Measurements from ENCODE around the gene NEDD4. TPM values are rescaled to one million over a fixed set of nuclear protein-coding genes. Genes with fewer than 3 reads are reported as not detected.
A peak's percentile ranks its signal among the peaks of the same experiment; 100 is the strongest.

The NEDD4 gene
- total RNA-seq, 1 donor from 2014 or later, result 55.4 TPM

DNA sequence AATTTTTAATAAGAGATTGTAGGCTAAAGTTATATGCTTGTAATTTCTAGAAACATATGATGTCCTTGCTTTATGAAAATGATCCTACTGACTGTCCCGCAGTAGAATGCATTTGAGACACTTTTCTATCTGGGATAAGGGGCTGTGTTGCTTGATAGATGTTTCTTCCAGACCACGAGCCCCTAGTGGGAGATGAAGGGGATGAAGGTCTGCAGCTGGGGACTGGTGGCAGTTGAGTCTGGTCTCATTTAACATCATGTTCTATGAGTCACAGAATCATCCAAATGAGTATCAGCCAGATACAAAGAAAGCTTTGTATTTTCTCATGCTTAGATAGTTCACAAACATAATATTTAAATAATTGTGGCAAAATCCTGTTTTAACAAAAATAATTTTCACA is 166.2 kb downstream of the NEDD4 start:
- FAIRE-seq (no peak), DNase-seq (ENCODE audit: low read depth) (peak; percentile 40)
- Mint-ChIP-seq H3K9me3 (ENCODE audit: unreplicated experiment) (no peaks in the 10 kb centered on the region), H3K27ac (ENCODE audit: unreplicated experiment) (no peak overlapping the region), H3K27me3 (ENCODE audit: low read depth, unreplicated experiment) (no peaks in the 10 kb centered on the region), H3K4me3 (ENCODE audit: unreplicated experiment) (no peak overlapping the region), H3K4me1 (ENCODE audit: low read depth, unreplicated experiment) (peaks cover 8% of the 10 kb centered on the region), H3K36me3 (ENCODE audit: low read depth, unreplicated experiment) (peaks cover 12% of the 10 kb centered on the region)
- Histone ChIP-seq H3K79me2 (ENCODE audit: insufficient read depth, low read length) (no peaks in the 10 kb centered on the region), H3K27ac (ENCODE audit: low read depth, low read length) (no peak overlapping the region), H3K4me3 (ENCODE audit: insufficient read depth, low read depth, low read length) (no peak overlapping the region), H3K4me1 (ENCODE audit: insufficient read depth, low read length) (no peaks in the 10 kb centered on the region), H3K4me2 (ENCODE audit: low read length) (no peak overlapping the region), H2AFZ (ENCODE audit: low read depth, low read length) (no peak overlapping the region), H3K9ac (ENCODE audit: low read length) (no peak overlapping the region), H3K27me3 (ENCODE audit: insufficient read depth, low read length) (no peaks in the 10 kb centered on the region), H3K36me3 (ENCODE audit: insufficient read depth, low read length) (peaks cover 15% of the 10 kb centered on the region), H4K20me1 (ENCODE audit: insufficient read depth, low read length) (no peaks in the 10 kb centered on the region), H3K9me3 (ENCODE audit: insufficient read depth, low read depth, low read length) (no peaks in the 10 kb centered on the region)
- TF ChIP-seq, protein P1, sequence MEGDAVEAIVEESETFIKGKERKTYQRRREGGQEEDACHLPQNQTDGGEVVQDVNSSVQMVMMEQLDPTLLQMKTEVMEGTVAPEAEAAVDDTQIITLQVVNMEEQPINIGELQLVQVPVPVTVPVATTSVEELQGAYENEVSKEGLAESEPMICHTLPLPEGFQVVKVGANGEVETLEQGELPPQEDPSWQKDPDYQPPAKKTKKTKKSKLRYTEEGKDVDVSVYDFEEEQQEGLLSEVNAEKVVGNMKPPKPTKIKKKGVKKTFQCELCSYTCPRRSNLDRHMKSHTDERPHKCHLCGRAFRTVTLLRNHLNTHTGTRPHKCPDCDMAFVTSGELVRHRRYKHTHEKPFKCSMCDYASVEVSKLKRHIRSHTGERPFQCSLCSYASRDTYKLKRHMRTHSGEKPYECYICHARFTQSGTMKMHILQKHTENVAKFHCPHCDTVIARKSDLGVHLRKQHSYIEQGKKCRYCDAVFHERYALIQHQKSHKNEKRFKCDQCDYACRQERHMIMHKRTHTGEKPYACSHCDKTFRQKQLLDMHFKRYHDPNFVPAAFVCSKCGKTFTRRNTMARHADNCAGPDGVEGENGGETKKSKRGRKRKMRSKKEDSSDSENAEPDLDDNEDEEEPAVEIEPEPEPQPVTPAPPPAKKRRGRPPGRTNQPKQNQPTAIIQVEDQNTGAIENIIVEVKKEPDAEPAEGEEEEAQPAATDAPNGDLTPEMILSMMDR (IDR thresholded peaks at IDR 0.05; ENCODE audit: insufficient read depth, low read depth, low read length), result peak; percentile 16
- no peak for TF ChIP-seq EZH2 (IDR thresholded peaks at IDR 0.05; ENCODE audit: insufficient read depth, low read length)

DNA sequence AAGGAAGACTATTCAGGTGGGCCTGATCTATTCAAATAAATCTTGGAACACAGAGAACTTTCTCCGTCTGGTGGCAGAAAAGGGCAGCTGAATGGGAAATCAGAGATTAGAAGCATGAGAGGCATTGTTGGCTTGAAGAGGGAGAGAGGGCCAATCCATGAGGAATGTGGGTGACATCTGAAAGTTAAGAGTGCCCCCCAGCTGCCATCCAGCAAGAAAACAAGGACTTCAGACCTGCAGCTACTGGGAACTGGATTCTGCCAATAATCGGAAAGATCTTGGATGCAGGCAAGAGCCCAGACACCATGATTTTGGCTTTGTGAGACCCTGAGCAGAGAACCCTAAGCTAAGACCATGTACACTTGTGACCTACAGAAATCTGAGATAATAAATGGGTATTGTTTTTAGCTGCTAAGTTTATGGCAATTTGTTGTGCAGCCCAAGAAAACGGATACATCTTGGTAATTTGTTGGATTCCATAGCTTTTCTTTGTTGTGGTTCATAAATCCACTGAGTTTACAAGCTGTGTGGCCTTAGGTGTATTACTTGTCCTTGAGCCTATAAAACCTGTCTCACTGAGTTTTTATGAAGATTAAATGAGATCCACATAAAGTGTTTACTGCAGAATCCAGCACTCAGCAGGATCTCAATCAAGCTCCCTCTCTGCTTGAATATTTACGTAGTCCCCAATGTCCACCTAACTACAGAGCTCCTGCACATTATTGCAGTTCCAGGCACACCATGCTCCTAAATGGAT is 168.4 kb downstream of the NEDD4 start:
- H3K4me3 Mint-ChIP-seq (ENCODE audit: unreplicated experiment), result no peak overlapping the region
- no peak for FAIRE-seq
- no peak for TF ChIP-seq EZH2 (IDR thresholded peaks at IDR 0.05; ENCODE audit: insufficient read depth, low read length)

DNA sequence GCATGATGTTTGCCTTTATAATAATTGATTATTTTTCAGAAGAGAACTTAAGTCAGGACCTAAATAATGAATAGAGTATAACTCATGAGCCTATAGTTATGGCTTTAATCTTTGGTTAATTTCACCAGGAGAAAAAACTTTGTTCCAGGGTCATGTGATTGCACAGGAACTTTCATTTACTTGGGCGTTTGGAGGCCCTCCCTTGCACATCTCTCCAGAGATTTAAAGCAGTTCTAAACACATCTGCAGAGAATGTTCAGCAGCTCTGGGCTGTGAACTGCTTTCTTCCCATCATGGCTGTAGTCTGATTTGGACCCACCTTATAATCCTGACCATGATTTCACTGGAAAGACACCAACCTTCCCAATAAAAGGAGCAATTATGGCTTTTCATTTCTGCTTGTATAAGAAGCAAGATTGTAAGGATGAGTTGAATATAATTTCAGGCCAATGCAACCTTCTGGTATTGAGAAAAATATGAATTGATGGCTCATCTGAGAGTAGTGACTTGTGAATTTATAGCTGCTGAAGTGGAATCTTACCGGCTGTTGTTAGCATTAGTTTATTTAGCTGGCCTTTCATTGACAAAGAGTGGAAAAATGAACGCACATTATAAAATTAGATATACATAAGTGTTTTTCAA is 169.6 kb downstream of the NEDD4 start:
- H3K27me3 Mint-ChIP-seq (ENCODE audit: low read depth, unreplicated experiment), result no peaks in the 10 kb centered on the region
- Histone ChIP-seq H3K79me2 (ENCODE audit: insufficient read depth, low read length) (no peaks in the 10 kb centered on the region), H3K27ac (ENCODE audit: low read depth, low read length) (no peak overlapping the region), H3K27me3 (ENCODE audit: insufficient read depth, low read length) (no peaks in the 10 kb centered on the region), H3K4me2 (ENCODE audit: low read length) (no peak overlapping the region), H3K9ac (ENCODE audit: low read length) (no peak overlapping the region), H3K4me3 (ENCODE audit: insufficient read depth, low read depth, low read length) (no peak overlapping the region), H3K9me3 (ENCODE audit: insufficient read depth, low read depth, low read length) (no peaks in the 10 kb centered on the region), H3K36me3 (ENCODE audit: insufficient read depth, low read length) (no peaks in the 10 kb centered on the region), H4K20me1 (ENCODE audit: insufficient read depth, low read length) (no peaks in the 10 kb centered on the region), H2AFZ (ENCODE audit: low read depth, low read length) (no peak overlapping the region), H3K4me1 (ENCODE audit: insufficient read depth, low read length) (no peaks in the 10 kb centered on the region)
- no peak for FAIRE-seq
- peak; percentile 12 for DNase-seq (ENCODE audit: low read depth)
- TF ChIP-seq, protein P1 (IDR thresholded peaks at IDR 0.05; ENCODE audit: insufficient read depth, low read depth, low read length), result no peak
- TF ChIP-seq EZH2 (IDR thresholded peaks at IDR 0.05; ENCODE audit: insufficient read depth, low read length), result no peak
- no peaks in the 10 kb centered on the region for H3K9me3 Mint-ChIP-seq (ENCODE audit: unreplicated experiment)
- H3K27ac Mint-ChIP-seq (ENCODE audit: unreplicated experiment), result no peak overlapping the region
- H3K4me1 Mint-ChIP-seq (ENCODE audit: low read depth, unreplicated experiment), result peaks cover 11% of the 10 kb centered on the region
- H3K36me3 Mint-ChIP-seq (ENCODE audit: low read depth, unreplicated experiment), result peaks cover 5% of the 10 kb centered on the region
- no peak overlapping the region for H3K4me3 Mint-ChIP-seq (ENCODE audit: unreplicated experiment)

More for the DNA sequence above, 168.4 kb downstream of the NEDD4 start:
- Histone ChIP-seq H3K79me2 (ENCODE audit: insufficient read depth, low read length) (no peaks in the 10 kb centered on the region), H3K4me3 (ENCODE audit: insufficient read depth, low read depth, low read length) (no peak overlapping the region), H2AFZ (ENCODE audit: low read depth, low read length) (no peak overlapping the region), H4K20me1 (ENCODE audit: insufficient read depth, low read length) (no peaks in the 10 kb centered on the region), H3K9me3 (ENCODE audit: insufficient read depth, low read depth, low read length) (no peaks in the 10 kb centered on the region), H3K4me1 (ENCODE audit: insufficient read depth, low read length) (no peaks in the 10 kb centered on the region), H3K4me2 (ENCODE audit: low read length) (no peak overlapping the region), H3K9ac (ENCODE audit: low read length) (no peak overlapping the region), H3K27me3 (ENCODE audit: insufficient read depth, low read length) (no peaks in the 10 kb centered on the region), H3K27ac (ENCODE audit: low read depth, low read length) (no peak overlapping the region), H3K36me3 (ENCODE audit: insufficient read depth, low read length) (peaks cover 6% of the 10 kb centered on the region)
- Mint-ChIP-seq H3K4me1 (ENCODE audit: low read depth, unreplicated experiment) (peaks cover 8% of the 10 kb centered on the region), H3K27me3 (ENCODE audit: low read depth, unreplicated experiment) (no peaks in the 10 kb centered on the region), H3K9me3 (ENCODE audit: unreplicated experiment) (no peaks in the 10 kb centered on the region), H3K36me3 (ENCODE audit: low read depth, unreplicated experiment) (peaks cover 10% of the 10 kb centered on the region), H3K27ac (ENCODE audit: unreplicated experiment) (no peak overlapping the region)
- DNase-seq (ENCODE audit: low read depth), result no peak

Data from astrocyte (in vitro differentiated cells and primary cell).